B cell (primary cell): Measurements from ENCODE around the gene FCRL6.

Experiments used
- EZH2 ChIP-seq: IDR thresholded peaks from 2 replicates; pipeline ENCODE4 v1.6.1; 2012; ENCODE audit warnings: borderline replicate concordance, low read depth, mild to moderate bottlenecking, moderate library complexity, low read length; ENCODE audit not compliant: insufficient read depth, poor library complexity, severe bottlenecking
- TF ChIP-seq, protein P1 (sequence below): fragments of 200-600 bp; IDR thresholded peaks from one replicate; pipeline ENCODE4 v1.8.0; 2022; ENCODE audit warnings: antibody characterized with exemption, mild to moderate bottlenecking

DNA sequence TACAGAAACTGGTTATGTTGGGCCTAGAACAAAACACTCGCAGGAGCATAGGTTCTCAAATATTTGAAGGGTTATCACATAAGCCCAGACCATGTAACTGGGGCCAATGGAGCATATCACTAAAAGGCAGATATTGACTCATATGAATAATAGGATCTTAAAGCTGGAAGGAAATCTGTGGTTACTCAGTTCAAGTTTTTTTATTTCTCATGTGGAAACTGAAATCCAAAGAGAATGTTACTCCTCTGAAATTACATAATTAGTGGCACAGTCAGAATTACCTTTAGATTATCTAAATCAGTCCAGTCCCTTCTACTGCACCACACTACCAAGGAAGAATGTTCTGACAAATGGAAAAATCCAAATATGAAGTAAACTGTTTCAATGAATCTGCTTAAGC is 36.6 kb downstream of the FCRL6 start:
- TF ChIP-seq, protein P1, sequence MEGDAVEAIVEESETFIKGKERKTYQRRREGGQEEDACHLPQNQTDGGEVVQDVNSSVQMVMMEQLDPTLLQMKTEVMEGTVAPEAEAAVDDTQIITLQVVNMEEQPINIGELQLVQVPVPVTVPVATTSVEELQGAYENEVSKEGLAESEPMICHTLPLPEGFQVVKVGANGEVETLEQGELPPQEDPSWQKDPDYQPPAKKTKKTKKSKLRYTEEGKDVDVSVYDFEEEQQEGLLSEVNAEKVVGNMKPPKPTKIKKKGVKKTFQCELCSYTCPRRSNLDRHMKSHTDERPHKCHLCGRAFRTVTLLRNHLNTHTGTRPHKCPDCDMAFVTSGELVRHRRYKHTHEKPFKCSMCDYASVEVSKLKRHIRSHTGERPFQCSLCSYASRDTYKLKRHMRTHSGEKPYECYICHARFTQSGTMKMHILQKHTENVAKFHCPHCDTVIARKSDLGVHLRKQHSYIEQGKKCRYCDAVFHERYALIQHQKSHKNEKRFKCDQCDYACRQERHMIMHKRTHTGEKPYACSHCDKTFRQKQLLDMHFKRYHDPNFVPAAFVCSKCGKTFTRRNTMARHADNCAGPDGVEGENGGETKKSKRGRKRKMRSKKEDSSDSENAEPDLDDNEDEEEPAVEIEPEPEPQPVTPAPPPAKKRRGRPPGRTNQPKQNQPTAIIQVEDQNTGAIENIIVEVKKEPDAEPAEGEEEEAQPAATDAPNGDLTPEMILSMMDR: no peak
- TF ChIP-seq EZH2: no peak
